ENCODE results near the gene RAX.
A peak's percentile ranks its signal among the peaks of the same experiment; 100 is the strongest.

Gene RAX

GRCh38 chr18:59239642-59240041 lies 33.6 kb downstream of the RAX start:
- DNase-seq: no peak

DNA sequence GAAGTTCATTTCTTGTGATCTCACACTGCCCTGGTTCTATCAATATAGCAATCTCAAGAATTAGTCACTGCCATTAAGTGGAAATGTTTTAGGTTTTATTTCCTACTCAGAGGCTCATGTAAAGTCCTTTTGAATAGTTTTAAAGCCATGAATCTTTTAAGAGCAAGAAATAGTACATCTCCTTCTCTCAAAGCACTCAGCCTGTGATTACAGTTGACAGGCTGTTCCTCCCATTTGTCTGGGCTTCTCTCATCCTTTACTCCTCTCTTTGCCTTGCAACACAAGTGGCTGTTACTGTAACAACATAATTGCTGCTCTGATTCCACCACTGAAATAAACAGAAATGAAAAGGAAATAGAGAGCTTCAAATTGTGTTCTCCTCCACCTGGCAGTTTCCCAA lies 34.9 kb downstream of the RAX start:
- peak; percentile 24 for DNase-seq

DNA sequence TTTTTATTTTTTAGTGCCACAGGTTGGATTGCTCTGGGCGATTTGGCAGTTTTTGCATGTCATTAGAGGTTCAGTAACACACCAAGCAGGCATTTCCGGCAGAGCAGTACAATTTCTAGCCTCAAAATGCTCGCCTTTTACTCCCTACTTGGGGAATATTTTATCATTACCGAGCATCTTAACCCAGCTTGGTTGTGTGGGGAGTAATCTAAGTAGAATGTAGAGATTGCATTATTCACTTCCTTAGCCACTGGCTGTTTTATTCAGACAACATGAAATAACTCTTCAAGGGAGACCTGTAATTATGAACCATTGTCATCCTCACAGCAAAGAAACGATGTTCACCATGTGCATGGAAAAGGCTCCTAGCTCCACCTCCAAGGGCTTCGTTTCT lies 40.2 kb downstream of the RAX start:
- no peak for DNase-seq

- DNase-seq: no peak
Measured at GRCh38 chr18:59232309-59233016, 40.8 kb downstream of the RAX start.

GRCh38 chr18:59231877-59232276 lies 41.4 kb downstream of the RAX start:
- no peak for DNase-seq

- no peak for DNase-seq
Measured at GRCh38 chr18:59231114-59231513, 42.1 kb downstream of the RAX start.

DNA sequence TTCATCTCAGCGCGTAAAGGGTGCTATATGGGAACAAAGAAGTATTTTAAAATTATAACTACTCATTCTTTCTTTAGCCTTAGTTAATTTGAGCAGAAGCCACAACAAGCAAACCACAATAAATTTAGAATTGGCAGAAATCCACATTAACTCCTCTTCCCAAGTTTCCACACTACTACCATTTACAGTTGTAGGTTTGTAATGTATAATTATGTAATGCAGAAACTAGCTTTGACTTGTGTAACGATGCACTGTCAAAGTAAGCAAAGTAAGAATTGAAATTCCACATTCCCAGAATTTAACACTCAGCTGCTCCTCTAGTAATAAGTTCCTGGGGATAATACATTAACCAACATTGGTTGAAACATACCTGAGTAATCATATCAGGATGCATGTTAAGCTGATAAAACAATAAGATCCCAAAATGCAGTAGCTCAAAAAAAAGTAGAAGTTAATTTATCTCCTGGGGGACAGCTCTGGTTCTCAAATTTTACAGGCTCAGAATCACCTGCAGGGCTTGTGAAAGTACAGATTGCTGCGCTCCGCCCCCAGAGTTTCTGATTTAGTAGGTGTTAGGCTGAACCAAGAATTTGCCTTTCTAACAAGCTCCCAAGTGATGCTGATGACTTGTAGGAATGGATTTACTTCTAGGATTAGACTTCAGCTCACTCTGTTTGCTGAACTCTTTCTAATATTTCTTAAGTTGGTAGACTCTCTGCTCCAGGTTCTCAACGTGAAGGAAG lies 43.4 kb downstream of the RAX start:
- no peak for DNase-seq

DNA sequence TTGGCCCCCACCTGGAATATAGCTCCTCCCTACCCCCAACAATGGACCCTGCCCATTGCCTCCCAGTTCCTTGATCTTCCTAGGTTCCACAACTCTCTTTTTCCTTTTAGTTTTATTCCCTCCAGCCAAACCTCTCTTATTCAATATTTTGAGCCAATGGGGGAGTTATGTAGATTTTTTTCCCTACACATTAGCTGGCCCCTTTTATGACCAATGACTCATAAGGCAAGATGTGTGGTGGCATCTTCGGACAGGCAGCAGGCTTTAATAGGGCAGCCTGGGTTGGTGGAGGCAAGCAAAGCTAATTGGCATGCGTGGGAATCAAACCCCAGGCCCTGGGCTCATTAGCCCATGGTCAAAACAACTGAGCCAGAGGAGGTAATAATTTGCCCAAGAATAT lies 44.1 kb downstream of the RAX start:
- no peak for DNase-seq

DNA sequence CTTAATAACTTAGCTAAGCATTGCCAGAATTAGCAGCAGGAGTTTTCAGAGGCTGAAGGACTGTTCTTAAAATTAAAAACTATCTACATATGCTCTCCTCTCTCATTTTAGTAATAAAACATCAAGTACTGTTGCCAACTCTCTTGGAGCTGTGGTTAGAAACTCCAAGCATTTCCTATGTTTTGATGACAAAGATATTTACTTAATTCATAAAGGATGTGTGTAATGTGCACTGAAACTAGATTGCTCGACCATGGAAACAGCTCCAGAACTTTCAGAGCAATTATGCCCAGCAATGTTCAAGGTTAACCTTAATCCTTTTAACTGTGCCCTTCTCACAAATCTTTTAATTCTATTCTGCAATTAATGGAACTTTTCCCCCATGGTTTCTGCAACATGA lies 44.9 kb downstream of the RAX start:
- DNase-seq: no peak

GRCh38 chr18:59222341-59222740 lies 50.9 kb downstream of the RAX start:
- DNase-seq: no peak

- DNase-seq: no peak
Measured at GRCh38 chr18:59220784-59221765, 52.2 kb downstream of the RAX start.

GRCh38 chr18:59220164-59220783 lies 53.0 kb downstream of the RAX start:
- DNase-seq: no peak

DNA sequence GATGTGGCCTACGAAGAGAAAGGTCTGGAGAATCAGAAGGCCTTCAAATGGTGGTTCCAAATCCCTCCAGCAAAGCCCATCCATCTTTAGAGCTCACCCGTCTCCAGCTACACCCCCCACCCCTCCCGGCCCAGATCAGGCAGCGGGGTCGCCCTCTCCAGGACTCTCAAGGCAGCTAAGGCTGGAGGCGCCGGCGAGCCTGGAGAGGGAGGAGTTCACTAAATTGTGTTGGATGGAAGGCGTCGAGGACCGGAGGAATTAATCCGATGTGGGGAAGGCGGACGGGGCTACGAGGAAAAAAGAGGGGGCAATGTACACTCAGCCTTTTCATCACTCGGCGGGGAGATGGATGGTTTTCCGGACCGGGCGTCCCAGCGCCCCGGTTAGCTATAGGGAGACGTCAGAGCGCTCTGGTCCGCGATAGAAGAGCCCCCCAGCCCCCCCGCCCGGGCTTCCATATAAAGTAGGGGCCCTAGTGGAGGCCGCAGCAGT lies 53.5 kb downstream of the RAX start, which contains the start of gene GRP:
GRP (plus strand) TSS at position 487 of the 492 bp plus-strand sequence. CDS start 108 bp downstream, outside the sequence.
- no peak for DNase-seq

DNA sequence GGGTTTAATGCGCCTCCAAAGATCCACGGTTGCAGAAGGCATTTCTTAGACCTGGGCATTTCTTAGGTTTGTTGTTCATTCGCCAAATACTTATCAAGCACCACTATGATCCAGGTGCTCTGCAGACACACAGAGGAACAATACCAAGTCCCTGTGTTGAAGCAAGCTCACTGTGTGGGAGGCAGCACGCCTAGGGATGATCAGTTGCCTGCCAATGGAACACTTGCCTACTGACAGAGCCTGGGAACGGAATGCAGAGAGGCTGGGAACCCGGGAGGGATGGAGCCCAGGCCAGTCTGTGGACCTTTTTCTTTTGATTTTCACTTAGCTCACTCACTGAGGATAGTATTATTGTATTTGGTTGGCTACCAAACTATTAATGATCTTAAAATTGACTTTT lies 55.2 kb downstream of the RAX start:
- no peak for DNase-seq
